ENCODE results near the gene SEC16A. TPM values are rescaled to one million over a fixed set of nuclear protein-coding genes. Genes with fewer than 3 reads are reported as not detected.

The SEC16A gene
- total RNA-seq, 4 donors from 2014 or later = 47.7 to 73.8 (median 62.5) TPM

GRCh38 chr9:136436055-136436634 lies 46.7 kb downstream of the SEC16A start:
- Histone ChIP-seq H3K4me1 (peaks cover 17 to 25% of the 10 kb centered on the region in 2 donors), H3K4me3 (replicated peaks in 1 of 3) (no peak overlapping the region), H3K27ac (no peak overlapping the region), H3K27me3 (no peaks in the 10 kb centered on the region), H3K9me3 (no peaks in the 10 kb centered on the region), H3K36me3 (peaks cover 0 to 7% of the 10 kb centered on the region in 2 donors)
- no peak for TF ChIP-seq CTCF (IDR thresholded peaks at IDR 0.05)
- TF ChIP-seq POLR2A (IDR thresholded peaks at IDR 0.05) = no peak
- no peak for DNase-seq
- 90 to 93% methylated on average over 17 to 19 of the region's 25 CpGs for WGBS, 2 donors
- intact Hi-C loops (cut with DNase I) = loop anchor here (5.0 kb wide), 1 partner anchor 34 kb away; the partner anchor contains the start of gene SNAPC4

- Histone ChIP-seq H3K27me3 (no peaks in the 10 kb centered on the region), H3K4me3 (replicated peaks in 1 of 3) (no peak overlapping the region), H3K9me3 (no peaks in the 10 kb centered on the region), H3K27ac (no peak overlapping the region), H3K36me3 (peaks cover 9 to 13% of the 10 kb centered on the region in 2 donors), H3K4me1 (peaks cover 14 to 20% of the 10 kb centered on the region in 2 donors)
- 93 to 96% methylated on average over 11 to 16 of the region's 17 CpGs for WGBS, 2 donors
- DNase-seq = no peak
- no peak for TF ChIP-seq CTCF (IDR thresholded peaks at IDR 0.05)
- no peak for TF ChIP-seq POLR2A (IDR thresholded peaks at IDR 0.05)
- intact Hi-C loops (cut with DNase I) = loop anchor here (5.0 kb wide), 1 partner anchor 32 kb away; the partner anchor contains the start of gene SNAPC4
These were observed 48.2 kb downstream of the SEC16A start for GRCh38 chr9:136434580-136435169.

GRCh38 chr9:136433849-136434579 lies 48.8 kb downstream of the SEC16A start:
- 93 to 95% methylated on average over 22 to 32 of the region's 37 CpGs for WGBS, 2 donors
- TF ChIP-seq POLR2A (IDR thresholded peaks at IDR 0.05) (no peak), CTCF (IDR thresholded peaks at IDR 0.05) (no peak)
- Histone ChIP-seq H3K27me3 (no peaks in the 10 kb centered on the region), H3K27ac (no peak overlapping the region), H3K4me3 (replicated peaks in 1 of 3) (no peak overlapping the region), H3K9me3 (no peaks in the 10 kb centered on the region), H3K4me1 (peaks cover 14 to 20% of the 10 kb centered on the region in 2 donors), H3K36me3 (peaks cover 9 to 20% of the 10 kb centered on the region in 2 donors)
- intact Hi-C loops (cut with DNase I) = no loop called here
- no peak for DNase-seq

GRCh38 chr9:136433043-136433715 lies 49.7 kb downstream of the SEC16A start:
- no peak overlapping the region for H3K27ac ChIP-seq
- H3K4me1 ChIP-seq = peaks cover 9 to 19% of the 10 kb centered on the region in 2 donors
- no peak for DNase-seq
- intact Hi-C loops (cut with DNase I) = no loop called here
- 91 to 93% methylated on average over 19 to 26 of the region's 36 CpGs for WGBS, 2 donors
- H3K27me3 ChIP-seq = no peaks in the 10 kb centered on the region
- H3K36me3 ChIP-seq = peaks cover 9 to 21% of the 10 kb centered on the region in 2 donors
- TF ChIP-seq POLR2A (IDR thresholded peaks at IDR 0.05) (no peak), CTCF (IDR thresholded peaks at IDR 0.05) (no peak)
- H3K9me3 ChIP-seq = no peaks in the 10 kb centered on the region
- H3K4me3 ChIP-seq (replicated peaks in 1 of 3) = no peak overlapping the region

Measured in thyroid gland (tissue), 4 donors.